Ishikawa (cell line): ENCODE measurements around the gene RPL15.

Experiments
- CEBPB ChIP-seq: IDR thresholded peaks from 2 replicates; pipeline ENCODE4 v1.6.1; 2012
- MAX ChIP-seq: IDR thresholded peaks from 2 replicates; pipeline ENCODE4 v1.6.1; 2012
- RAD21 ChIP-seq: IDR thresholded peaks from 2 replicates; pipeline ENCODE4 v1.6.1; 2012; ENCODE audit warnings: low read depth
- TCF12 ChIP-seq: IDR thresholded peaks from 2 replicates; pipeline ENCODE4 v1.6.1; 2012; ENCODE audit warnings: low read depth

DNA sequence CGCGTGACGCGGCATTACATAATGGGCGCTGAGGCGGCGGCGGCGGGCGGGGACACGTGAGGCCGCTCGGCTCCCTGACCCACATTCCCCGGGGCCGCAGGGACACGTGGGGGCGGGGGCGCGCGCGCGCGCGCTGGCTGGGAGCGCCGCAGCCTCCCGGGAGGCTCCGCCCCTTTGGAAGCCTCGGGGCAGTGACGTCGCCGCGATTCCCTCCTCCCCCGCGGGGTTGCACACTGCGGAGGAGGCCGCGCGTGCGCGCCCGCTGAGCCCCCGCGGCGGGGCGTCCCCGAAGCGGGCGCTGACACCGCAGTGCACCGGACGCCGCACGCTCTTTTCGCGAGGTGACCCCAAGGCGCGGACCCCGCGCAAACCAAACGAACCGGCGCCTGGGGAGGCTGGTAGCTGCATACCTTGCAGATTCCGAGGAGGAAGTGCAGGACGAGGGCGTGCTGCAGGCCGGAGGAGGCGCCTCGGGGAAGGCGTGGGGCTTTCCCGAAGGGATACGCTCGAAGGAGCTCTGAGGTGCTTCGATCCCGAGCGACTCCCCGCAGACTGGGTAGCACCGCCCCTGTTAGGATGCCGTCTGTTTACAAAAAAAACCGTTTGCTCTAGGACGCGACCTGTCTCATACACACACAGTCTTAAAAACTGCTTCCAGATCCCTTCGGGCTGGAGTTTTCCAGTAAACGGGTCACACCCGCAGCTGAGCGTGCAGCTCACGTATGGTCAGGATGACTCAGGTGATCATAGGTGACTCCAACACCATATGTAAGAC is 29.2 kb downstream of the RPL15 start:
- TF ChIP-seq MAX (no peak; the same call in 1 of the 2 replicates), TCF12 (peak; percentile 13; the same call in 1 of the 2 replicates), RAD21 (no peak), CEBPB (no peak)
